Panc1 (cell line): ENCODE data around the gene METRN.

Experiments used
- CTCF ChIP-seq: fragments of 450-650 bp; IDR thresholded peaks from 2 replicates; pipeline ENCODE4 v1.5.1; 2017; ENCODE audit warnings: mild to moderate bottlenecking
- POLR2AphosphoS5 ChIP-seq: IDR thresholded peaks from 2 replicates; pipeline ENCODE4 v1.6.1; 2012; ENCODE audit warnings: mild to moderate bottlenecking, low read depth, low read length, moderate library complexity
- SIN3A ChIP-seq: IDR thresholded peaks from 2 replicates; pipeline ENCODE4 v1.6.1; 2012; ENCODE audit warnings: low read depth, mild to moderate bottlenecking, low read length, moderate library complexity, borderline replicate concordance; ENCODE audit not compliant: insufficient read depth

- no peak for TF ChIP-seq CTCF
- no peak for TF ChIP-seq POLR2AphosphoS5
- no peak for TF ChIP-seq SIN3A
These were observed 47.0 kb downstream of the METRN start for GRCh38 chr16:761625-762513.
